Stimulated activated naive CD8-positive, alpha-beta T cell treated with anti-CD3 and anti-CD28 coated beads, Interleukin-15, Interleukin-2, amounts not matched to agents 100 ng/mL and 50 ng/mL, for 24 hours (primary cell): ENCODE measurements around the gene TNKS2.
"Not testable (repeated sequence)": the region's sequence is repeated elsewhere in the genome, so short reads cannot be mapped to it uniquely, and the experiment has no call there.

Source experiments
- H3K27ac Mint-ChIP-seq: one replicate; pipeline ENCODE4 v1.8.0; 2021; ENCODE audit warnings: mild to moderate bottlenecking, mixed read lengths
- H3K27me3 Mint-ChIP-seq: one replicate; pipeline ENCODE4 v1.8.0; 2021; ENCODE audit warnings: mixed read lengths
- H3K36me3 Mint-ChIP-seq: one replicate; pipeline ENCODE4 v1.8.0; 2021; ENCODE audit warnings: low read depth, mixed read lengths
- H3K4me1 Mint-ChIP-seq: one replicate; pipeline ENCODE4 v1.8.0; 2021; ENCODE audit warnings: low read depth, mixed read lengths
- H3K4me3 Mint-ChIP-seq: one replicate; pipeline ENCODE4 v1.8.0; 2021; ENCODE audit warnings: mild to moderate bottlenecking, mixed read lengths
- H3K9me3 Mint-ChIP-seq: one replicate; pipeline ENCODE4 v1.8.0; 2021; ENCODE audit warnings: mixed read lengths

TNKS2 gene

DNA sequence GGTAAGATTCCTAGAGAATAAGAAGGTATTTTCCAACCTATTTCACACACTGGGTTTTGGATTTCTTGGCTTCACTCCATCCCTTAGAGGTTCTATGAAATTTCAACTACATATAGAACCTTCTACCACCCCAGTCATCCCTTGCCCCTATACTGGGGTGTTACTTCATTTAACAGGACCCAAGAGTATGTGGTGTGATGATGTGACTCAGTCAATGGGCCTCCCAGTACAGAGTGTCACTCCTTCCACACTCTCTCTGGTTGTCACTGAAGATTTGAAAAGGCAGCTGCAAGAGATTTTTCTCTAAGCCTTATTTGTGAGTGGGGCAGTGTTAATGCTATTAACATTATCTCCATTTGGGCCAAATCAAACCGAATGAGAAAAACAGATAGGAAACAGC is 77.6 kb downstream of the TNKS2 start:
- H3K27ac Mint-ChIP-seq, result no peak overlapping the region
- H3K4me3 Mint-ChIP-seq, result no peak overlapping the region
- H3K4me1 Mint-ChIP-seq, result no peaks in the 10 kb centered on the region
- no peaks in the 10 kb centered on the region for H3K27me3 Mint-ChIP-seq
- no peaks in the 10 kb centered on the region for H3K9me3 Mint-ChIP-seq
- H3K36me3 Mint-ChIP-seq, result no peaks in the 10 kb centered on the region

DNA sequence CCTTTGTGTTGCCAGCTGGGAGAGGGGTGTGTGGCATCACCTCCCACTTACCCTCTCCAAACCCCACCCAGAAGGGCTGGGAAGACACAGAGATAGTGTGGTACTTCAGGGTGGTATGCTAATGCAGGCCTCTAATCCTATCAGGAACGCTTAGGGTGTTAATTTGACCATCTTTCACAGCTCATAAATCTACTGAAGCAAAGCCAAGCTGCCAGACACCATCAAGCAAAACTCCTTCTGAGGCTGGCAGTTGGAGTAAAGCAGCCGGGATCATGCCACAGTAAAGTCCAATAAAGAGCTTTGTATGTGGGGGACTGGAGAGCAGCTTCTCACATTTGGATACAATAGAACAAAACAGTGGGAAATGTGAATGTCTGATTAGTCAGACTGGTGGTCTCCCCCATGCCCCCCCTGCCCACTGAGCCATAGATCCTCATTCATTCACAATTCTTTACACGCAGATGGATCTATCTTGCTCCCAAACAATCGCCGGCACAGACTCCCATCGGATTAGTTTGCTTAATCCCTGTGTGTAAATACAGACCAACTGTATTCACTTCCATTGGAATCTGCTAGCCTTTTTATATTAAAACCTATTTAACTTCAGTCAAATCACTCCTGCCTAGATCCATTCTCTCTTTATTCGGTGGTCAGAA is 81.4 kb downstream of the TNKS2 start:
- Mint-ChIP-seq H3K27ac (no peak overlapping the region), H3K4me1 (no peaks in the 10 kb centered on the region), H3K36me3 (no peaks in the 10 kb centered on the region), H3K9me3 (no peaks in the 10 kb centered on the region), H3K27me3 (no peaks in the 10 kb centered on the region), H3K4me3 (no peak overlapping the region)

DNA sequence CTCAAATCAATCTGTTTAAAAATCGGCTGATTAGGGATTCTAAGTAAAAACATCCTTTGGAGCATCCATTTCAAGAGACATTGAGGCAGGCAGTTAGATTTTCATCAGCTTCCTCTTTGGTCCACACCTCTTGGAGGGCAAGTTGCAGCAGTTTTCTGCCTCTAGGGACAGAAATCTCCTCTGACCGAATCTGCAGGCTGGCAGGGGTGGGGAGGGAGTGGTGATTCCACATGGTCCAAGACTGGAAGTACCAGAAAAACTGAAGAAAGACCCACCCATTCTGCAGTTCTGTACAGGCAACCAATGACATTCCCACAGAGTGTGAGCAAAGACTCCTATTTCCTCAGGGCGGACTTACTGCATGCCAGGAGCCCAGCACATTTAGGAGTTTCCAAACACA is 82.1 kb downstream of the TNKS2 start:
- Mint-ChIP-seq H3K36me3 (no peaks in the 10 kb centered on the region), H3K27ac (no peak overlapping the region), H3K27me3 (peaks cover 3% of the 10 kb centered on the region), H3K9me3 (no peaks in the 10 kb centered on the region), H3K4me1 (no peaks in the 10 kb centered on the region), H3K4me3 (no peak overlapping the region)

DNA sequence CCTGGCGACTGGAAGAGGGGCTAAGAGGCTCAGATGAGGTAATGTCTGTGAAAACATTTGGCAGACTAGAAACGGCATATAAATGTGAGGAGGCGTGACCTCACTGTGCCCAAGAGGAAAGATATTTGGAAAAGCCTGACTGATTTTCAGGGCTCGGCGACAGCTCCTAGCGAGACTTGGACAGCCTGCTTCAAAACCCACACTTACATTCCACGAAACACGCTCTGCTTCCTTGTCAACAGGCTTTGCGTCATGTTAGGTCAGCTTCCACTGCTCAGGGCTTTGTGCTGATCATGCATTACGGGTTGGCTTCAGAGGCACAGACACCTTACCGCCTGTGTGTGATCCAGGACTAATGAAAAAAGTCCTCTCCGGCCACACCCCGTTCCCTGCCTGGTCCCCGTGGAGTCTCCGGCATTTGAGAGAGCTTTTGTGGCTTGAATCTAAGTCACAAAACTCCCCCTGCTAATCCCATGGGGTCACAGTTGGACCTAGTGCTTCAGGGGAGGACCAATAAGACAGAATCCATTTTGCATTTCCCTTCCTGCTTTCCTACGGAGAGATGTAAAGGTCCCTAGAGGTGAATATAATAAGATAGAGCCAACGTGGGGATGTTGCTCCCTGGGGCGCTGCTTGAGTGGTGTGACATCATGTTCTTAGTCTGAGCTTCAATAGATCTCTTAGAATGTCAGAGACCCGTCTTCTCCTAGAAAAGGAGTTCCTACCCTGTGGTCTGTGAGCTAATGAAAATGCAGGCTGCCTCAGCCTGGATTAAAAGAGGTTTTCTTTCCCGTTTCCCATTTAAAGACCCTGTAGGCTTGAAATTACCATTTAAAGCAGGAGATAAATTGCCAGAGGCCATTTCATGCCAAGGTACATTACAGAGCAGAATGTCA is 85.6 kb downstream of the TNKS2 start:
- Mint-ChIP-seq H3K4me1 (peaks cover 12% of the 10 kb centered on the region), H3K9me3 (no peaks in the 10 kb centered on the region), H3K27ac (no peak overlapping the region), H3K36me3 (no peaks in the 10 kb centered on the region), H3K4me3 (no peak overlapping the region), H3K27me3 (peaks cover 21% of the 10 kb centered on the region)

DNA sequence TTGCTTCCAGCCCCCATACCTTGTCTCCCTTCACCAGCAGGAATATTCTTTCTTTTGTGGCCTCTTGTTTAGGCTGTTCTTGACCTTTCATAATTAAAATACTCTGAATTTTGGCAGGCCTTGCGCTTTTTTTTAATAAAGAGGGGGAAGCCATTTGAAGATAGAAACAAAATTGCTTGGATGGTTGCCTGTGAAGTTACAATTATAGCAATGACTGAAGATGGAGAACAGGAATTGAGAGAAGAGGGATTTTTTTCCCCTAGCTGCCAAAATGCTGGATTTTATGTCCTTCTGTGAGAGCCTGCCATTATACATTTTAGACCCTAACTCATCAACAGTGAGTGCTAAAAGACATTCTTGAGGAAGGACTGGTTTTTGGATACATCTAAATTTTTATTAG is 86.3 kb downstream of the TNKS2 start:
- peaks cover 24% of the 10 kb centered on the region for H3K27me3 Mint-ChIP-seq
- H3K4me3 Mint-ChIP-seq, result no peak overlapping the region
- H3K36me3 Mint-ChIP-seq, result no peaks in the 10 kb centered on the region
- no peak overlapping the region for H3K27ac Mint-ChIP-seq
- peaks cover 12% of the 10 kb centered on the region for H3K4me1 Mint-ChIP-seq
- H3K9me3 Mint-ChIP-seq, result no peaks in the 10 kb centered on the region

DNA sequence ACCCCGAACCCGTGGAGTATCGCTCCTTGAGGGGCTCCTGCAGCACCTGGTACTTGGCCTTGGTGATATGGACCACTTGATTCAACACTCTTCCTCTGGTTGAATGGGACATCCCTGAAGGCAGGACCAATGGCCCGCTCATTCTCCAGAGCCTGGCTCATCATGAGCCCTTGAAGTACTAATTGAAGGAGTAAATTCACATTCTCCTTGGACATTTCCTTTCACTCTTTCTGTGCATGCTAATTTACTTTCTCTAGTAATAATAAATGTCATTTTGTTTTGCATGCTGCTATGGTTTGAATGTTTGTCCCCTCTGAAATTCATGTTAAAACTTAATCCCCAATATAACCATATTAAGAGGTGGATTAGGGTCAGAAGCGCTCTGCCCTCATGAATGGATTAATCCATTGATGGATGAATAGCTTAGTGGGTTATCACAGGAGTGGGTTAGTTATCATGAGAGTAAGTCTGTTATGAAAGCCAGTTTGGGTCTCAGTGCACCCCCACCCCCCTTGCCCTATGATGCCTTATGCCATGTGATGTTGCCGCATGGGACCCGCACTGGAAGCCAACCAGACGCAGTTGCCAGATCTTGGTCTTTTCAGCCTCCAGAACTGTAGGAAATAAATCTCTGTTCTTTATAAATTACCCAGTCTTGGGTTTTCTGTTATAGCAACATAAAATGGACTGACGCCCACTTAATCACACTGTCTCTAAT is 87.3 kb downstream of the TNKS2 start:
- Mint-ChIP-seq H3K36me3 (no peaks in the 10 kb centered on the region), H3K27ac (no peak overlapping the region), H3K27me3 (peaks cover 30% of the 10 kb centered on the region), H3K4me3 (no peak overlapping the region), H3K4me1 (peaks cover 12% of the 10 kb centered on the region), H3K9me3 (no peaks in the 10 kb centered on the region)

DNA sequence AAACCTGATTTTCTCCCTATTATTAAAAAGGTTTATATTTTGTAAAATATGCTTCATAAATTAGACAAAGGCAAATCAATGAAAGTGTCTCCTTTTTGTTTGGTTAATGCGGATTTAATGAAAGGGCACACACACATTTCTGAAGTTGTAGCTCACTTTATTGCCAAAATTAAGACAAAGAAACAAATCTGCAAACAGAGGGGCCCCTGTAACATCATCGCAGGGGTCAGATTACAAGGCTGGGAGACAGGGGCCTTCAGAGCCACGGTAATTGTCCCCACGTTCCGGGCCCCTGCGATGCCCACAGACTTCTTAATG is 88.7 kb downstream of the TNKS2 start:
- Mint-ChIP-seq H3K4me1 (peaks cover 12% of the 10 kb centered on the region), H3K9me3 (no peaks in the 10 kb centered on the region), H3K27ac (no peak overlapping the region), H3K4me3 (peak overlapping the region; percentile 87), H3K36me3 (no peaks in the 10 kb centered on the region), H3K27me3 (peaks cover 30% of the 10 kb centered on the region)

DNA sequence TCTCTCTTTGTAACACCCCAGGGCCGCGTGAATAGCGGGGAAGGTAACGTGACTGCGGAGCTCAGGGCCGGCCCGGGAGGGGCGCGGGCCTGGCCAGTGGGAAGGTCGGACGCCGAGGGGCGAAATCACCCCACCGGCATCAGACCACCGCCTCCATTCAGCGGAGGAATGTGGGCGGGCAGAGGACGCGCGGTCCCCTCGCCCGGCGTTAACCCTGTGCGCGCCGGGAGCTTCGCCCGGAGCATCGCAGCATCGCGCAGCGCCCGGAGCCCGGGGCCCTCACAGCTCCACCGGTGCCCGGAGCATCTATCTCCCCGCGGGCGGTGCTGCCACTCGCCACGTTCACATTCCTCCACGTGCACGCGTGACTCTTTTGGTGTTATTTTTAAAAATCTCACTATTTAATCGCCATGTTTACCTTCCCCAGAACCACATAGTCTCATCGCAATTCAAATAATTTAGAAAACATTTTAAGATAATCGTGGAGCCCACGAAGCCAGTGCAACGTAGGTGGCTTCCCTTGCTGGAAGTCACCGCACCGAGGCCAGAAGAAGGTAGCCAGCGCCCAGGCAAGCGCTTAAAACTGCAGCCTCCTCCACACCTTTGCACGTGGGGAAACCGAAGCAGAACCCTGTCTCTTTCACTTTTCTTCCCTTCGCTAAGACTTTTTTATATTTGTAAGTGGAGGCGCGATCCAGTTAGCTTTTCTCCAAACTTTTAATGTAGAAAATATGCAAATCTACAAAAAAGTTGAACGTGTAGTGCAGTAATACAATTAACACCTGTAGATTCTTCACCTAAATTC is 89.2 kb downstream of the TNKS2 start:
- H3K4me3 Mint-ChIP-seq, result peak overlapping the region; percentile 87
- no peaks in the 10 kb centered on the region for H3K36me3 Mint-ChIP-seq
- H3K27me3 Mint-ChIP-seq, result peaks cover 30% of the 10 kb centered on the region
- peak overlapping the region; percentile 21 for H3K27ac Mint-ChIP-seq
- no peaks in the 10 kb centered on the region for H3K9me3 Mint-ChIP-seq
- H3K4me1 Mint-ChIP-seq, result peaks cover 12% of the 10 kb centered on the region

DNA sequence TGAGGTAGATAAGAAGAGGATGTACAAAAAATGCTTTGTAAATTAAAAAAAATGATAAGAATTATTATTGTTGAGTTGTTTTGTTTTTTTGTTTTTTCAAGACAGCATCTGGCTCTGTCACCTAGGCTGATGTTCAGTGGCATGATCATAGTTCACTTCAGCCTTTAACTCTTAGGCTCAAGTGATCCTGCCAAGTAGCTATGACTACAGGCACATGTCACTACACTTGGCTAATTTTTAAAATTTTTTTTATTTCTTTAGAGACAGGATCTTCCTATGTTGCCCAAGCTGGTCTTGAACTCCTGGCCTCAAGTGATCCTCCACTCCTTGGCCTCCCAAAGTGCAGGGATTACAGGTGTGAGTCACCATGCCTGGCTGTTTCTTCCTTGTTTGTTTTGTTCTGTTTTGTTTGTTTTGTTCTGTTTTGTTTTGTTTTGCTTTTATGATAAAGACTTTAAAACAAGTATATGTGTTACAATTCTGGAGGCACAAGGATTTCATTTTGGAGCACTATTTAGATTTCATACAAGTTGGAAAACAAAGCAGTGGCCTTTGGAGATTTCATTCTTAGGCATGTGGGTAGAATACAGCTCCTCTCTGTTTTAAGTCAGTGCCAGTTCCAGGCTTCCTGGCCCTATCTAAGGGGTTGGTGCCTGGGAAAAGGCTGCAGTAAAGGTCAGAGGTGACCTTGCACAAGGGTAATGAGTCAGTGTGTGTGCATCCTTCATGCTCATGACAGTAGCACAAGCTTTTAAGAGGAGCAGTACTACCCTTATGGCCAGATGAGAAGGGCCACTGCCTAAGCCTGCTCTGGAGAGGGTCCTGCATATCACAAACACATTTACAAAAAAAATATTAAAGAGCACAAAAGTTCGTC is 93.1 kb downstream of the TNKS2 start:
- Mint-ChIP-seq H3K9me3 (no peaks in the 10 kb centered on the region), H3K36me3 (no peaks in the 10 kb centered on the region), H3K27ac (no peak overlapping the region), H3K4me1 (peaks cover 12% of the 10 kb centered on the region), H3K4me3 (no peak overlapping the region), H3K27me3 (peaks cover 20% of the 10 kb centered on the region)

DNA sequence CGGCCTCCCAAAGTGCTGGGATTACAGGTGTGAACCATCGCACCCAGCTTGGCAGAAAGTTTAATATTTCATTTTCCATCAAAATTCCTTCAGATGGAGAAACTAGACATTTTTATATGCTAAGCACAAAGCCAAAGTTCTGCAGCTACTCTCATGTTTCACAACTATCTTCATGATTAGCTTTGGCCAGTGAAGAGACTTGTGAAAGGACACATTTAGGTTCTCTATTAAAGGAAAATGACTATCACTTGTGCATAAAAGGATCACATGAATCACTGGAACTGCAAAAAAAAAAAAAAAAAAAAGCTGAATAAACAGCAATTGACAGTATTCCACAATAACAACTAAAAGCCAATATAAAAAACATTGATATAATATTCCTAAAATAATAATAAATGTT is 94.8 kb downstream of the TNKS2 start:
- Mint-ChIP-seq H3K27ac (no peak overlapping the region), H3K36me3 (no peaks in the 10 kb centered on the region), H3K27me3 (peaks cover 23% of the 10 kb centered on the region), H3K4me1 (peaks cover under 1% of the 10 kb centered on the region), H3K9me3 (no peaks in the 10 kb centered on the region), H3K4me3 (no peak overlapping the region)

DNA sequence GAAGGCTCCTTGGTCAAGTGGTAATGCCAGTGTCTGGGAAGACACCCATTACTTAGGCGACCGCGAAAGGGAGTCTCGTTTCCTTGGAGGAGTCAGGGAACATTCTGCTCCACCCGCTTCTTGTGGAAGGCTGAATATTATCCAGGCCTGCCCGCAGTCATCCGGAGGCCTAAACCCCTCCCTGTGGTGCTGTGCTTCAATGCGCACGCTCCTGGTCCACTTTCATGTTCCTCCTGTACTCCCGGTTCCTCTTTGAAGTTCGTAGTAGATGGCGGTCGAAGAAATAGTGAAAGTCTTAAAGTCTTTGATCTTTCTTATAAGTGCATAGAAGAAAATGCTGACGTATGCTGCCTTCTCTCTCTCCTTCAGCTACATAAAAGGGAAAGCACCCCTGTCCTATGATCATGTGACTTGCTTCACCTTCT is 96.0 kb downstream of the TNKS2 start:
- H3K9me3 Mint-ChIP-seq, H3K4me3 Mint-ChIP-seq, H3K4me1 Mint-ChIP-seq, H3K27ac Mint-ChIP-seq, H3K36me3 Mint-ChIP-seq: not testable (repeated sequence)
- H3K27me3 Mint-ChIP-seq, result peaks cover 18% of the 10 kb centered on the region

DNA sequence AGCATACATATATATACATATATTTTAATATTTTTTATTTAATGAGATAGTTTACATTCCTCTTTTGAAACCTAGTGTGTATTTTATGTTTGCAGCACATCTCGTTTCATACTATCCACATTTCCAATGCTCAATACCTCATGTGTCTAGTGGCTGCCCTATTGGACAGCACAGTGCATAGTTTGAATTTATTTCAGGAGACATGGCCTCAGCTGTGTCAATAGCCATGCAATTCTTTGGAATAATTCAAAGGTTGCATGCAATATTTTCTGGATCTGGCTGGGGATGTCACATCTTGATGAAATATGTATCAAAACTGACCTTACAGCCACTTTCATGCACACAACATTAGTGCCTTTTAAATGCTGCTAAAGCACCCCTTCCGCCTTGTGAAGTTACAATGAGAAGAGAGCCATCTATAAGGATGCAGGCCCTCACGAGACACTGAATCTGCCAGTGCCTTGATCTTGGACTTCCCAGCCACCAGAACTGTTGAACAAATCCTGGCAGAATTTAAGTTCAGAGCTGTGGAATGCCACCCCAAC is 98.1 kb downstream of the TNKS2 start:
- no peaks in the 10 kb centered on the region for H3K36me3 Mint-ChIP-seq
- peaks cover 3% of the 10 kb centered on the region for H3K4me1 Mint-ChIP-seq
- no peak overlapping the region for H3K4me3 Mint-ChIP-seq
- H3K27ac Mint-ChIP-seq, result no peak overlapping the region
- H3K9me3 Mint-ChIP-seq, result no peaks in the 10 kb centered on the region
- H3K27me3 Mint-ChIP-seq, result peaks cover 9% of the 10 kb centered on the region

DNA sequence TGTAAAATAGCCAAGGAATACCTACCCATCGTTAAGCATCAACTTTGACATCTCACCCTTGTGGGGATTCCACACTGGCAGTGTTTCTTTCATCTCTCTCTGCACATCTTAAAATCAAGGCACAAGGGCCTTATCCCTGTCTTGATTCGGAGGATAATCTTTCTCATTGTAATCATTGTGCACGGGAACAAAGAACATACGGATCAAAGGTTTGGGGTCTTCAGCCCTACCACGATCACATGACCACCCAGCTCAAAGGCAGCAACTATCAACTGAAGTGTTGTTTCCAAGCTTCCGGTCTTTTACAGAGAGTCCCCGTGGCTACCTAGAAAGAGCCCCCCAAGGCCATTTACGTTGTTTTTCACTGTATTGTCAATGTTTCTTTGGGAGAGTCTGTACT is 99.2 kb downstream of the TNKS2 start:
- peaks cover 9% of the 10 kb centered on the region for H3K27me3 Mint-ChIP-seq
- no peaks in the 10 kb centered on the region for H3K9me3 Mint-ChIP-seq
- H3K27ac Mint-ChIP-seq, result no peak overlapping the region
- peaks cover 15% of the 10 kb centered on the region for H3K4me1 Mint-ChIP-seq
- no peaks in the 10 kb centered on the region for H3K36me3 Mint-ChIP-seq
- no peak overlapping the region for H3K4me3 Mint-ChIP-seq
